ENCODE measurements around the gene DGAT2.

DGAT2 gene

DNA sequence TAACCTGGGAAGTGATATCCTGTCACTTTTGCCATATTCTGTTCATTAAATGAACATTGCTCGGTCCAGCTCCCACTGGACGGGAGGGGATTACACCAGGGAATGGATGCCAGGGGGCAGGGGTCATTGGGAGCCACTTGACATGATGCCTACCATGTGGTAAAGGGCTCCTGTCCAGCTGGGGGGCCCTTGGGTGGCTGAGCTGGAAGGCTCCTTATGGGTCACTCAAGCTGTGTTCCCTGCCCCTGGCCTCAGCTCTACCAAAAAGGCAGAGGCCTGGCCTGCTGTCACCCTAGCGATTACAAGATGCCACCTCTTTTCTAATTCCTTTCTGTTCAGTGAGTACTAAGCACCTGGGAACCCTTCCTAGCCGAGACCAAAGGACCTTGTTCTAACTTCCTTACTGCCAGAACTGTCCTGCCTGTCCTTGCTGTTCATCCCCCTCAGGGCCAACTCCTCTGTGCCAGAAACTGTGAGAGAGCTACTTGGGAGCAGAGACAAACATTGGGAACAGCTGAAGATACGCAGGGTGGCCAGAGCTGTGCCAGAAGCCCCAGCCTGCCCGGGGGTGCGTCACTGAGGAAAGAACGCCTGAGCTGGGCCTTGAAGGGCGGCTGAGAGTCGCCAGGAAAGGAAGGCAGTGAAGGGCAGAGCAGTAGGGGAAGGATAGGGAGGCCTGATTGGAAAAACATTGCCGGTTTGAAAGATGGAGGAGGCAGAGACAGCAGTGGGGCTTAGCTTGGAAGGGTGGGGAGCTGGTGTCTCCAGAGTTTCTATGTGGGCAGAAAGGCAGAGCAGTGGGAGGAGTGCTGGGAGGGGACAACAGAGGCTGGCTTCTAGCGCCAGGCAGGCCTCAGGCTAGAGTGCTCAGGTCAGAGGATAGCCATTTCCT lies 33.7 kb downstream of the DGAT2 start:
- DNase-seq = no peak
- ATAC-seq = no peak

DNA sequence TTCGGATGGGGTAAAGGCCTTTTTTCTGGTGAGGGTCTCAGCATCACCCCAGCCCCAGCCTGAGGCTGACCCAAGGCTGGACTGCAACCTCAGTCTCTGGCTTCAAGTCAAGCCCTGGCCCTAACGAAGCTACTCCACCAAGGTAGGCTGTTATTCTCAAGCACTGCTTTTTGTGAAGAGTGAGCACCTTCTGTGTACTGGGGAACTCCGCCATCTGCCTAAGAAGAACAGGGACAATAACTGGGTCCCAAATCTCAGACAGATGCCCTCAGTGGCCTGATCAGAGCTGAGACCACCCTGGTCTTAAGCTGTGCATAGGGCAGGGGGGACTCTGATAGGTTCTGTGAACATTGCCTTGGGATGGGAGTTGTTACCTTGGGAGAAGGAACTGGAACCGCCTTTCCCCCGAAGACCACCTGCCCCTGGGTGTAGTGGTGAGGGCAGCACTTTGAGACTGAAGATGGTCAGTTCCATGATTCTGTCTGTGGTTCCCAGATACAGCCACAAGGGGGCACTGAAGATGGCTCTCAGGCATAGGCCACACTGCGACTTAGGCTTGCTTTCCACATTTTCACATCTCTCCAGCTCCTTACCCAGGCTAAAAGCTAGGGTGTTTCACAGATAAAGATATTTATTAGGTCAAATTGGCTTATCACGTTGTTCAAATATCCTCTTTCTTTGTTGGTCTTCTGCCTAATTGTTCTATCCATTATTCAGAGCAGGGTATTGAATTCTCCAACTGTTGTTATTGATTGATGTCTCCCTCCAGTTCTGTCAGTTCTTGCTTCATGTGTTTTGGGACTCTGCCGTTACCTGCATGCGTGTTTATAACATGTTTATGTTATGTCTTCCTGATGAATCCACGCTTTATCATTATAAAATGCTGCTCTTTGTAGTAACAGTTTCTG lies 34.6 kb downstream of the DGAT2 start:
- DNase-seq = peak; percentile 78
- ATAC-seq = peak; percentile 86

- ATAC-seq (no peak), DNase-seq (no peak)
Measured at GRCh38 chr11:75809111-75809510, 40.5 kb downstream of the DGAT2 start.

GRCh38 chr11:75809991-75810390 lies 41.4 kb downstream of the DGAT2 start:
- ATAC-seq (no peak), DNase-seq (no peak)

DNA sequence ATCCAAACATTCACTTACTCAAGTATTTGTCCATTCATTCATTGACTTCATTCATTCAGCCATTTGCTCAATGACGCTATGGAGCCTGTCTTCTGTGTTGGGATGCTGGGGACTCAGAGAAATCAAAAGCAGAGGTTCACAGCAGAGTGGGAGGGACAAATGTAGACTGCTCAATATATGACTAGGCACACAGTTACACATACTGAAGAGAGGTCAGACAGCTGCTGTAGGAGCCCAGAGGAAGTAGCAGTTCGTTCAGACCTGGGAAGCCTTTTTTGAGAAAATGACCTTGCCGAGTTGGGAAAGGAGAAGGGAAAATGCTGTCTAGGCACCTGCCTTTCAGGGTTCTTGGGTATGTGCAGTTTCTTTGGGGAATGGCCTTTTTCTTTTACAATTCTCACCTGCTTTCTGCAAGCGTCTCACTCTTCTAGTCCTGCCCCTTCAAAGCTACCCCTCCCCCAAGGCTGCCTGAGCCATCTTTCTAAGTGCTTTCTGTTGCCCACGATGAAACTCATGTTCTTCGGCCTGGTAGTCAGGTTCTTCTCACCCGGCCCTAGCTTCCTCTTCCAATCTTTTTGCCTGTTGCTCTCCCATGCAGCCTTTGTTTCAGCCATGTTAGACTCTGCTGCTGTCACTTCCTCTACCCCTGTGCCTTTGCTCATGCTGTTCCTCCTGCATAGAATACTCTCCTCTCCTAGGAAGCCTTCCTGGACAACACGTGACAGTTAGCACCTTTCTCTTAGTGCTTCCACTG lies 42.2 kb downstream of the DGAT2 start:
- ATAC-seq (no peak), DNase-seq (no peak)

- no peak for ATAC-seq
- no peak for DNase-seq
Measured at GRCh38 chr11:75811485-75811884, 42.9 kb downstream of the DGAT2 start.

- DNase-seq (no peak), ATAC-seq (no peak)
Measured at GRCh38 chr11:75812542-75813040, 44.0 kb downstream of the DGAT2 start.

DNA sequence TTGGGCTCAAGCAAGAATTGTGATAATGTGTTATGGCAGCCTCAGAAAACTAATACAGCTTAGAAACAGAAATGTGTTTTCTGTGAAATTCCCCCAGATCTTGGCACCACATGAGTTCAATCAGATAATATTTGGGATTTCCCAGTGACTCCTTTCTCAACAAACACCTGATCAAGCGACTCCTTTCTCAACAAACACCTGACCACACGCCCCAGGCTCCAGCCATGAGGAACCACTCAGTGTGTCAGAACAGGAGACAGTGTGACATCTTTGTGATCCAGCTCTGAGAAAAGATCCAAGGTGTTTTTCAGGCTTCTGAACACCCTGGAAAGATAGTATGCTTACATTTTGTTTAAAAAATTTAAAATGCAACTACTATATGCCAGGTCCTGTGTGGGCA lies 44.5 kb downstream of the DGAT2 start:
- DNase-seq = no peak
- ATAC-seq = no peak

DNA sequence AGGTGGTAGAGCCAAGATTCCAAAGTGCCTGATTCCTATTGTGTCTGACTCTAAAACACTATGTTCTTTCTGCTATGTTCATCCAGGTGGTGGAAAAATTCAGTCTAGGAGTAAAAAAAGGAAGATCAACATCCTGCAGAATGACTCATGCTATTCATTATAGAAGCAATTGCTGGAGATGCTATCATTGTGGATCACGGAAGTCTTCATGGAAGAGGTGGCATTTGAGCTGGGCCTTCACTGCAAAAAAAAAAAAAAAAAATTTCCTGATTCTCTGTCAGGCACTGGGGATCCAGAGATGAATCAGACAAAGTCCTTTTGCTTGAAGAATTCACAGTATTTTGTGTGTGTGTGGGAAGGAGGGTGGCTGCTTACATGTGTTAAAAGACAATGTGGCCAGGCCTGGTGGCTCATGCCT lies 45.1 kb downstream of the DGAT2 start:
- DNase-seq (no peak), ATAC-seq (no peak)

GRCh38 chr11:75814363-75814676 lies 45.7 kb downstream of the DGAT2 start:
- ATAC-seq = peak; percentile 26
- DNase-seq = no peak

DNA sequence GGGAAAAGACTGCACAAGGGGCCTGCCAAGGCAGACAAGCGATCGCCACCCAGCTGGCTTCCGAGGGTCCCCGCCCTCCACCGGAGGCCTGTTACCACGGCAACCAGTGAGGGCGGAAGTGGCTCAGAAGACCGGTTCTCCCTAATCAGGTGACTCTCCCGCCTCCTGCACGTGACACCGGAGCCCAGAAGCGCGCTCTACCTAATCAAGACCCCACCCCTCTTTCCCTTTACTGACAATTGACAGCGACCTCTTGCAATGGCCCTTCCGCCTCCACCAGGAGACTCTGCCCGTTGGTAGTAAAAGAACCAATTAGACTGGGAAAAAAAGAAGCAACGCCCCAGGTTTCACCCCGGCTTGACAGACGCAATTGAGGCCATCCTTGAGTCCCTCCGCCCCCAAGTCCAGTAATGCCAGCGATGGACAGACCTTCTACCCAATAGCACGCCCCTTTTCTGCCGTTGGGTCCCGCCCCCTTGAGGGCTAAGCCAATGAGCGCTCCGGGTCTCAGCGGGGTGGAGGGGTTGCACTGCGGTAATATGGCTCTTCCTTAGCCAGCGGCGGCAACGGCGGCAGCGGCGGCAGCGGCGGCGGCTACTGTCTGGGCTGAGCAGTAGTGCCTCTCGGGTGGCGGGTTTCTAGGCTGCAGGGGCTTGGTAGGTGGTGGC lies 46.2 kb downstream of the DGAT2 start, which contains the start of gene UVRAG:
UVRAG (plus strand) TSS at position 534 of the 668 bp plus-strand sequence. CDS start 198 bp downstream, outside the sequence.
- DNase-seq (peak; percentile 98), ATAC-seq (peak; percentile 95)

DNA sequence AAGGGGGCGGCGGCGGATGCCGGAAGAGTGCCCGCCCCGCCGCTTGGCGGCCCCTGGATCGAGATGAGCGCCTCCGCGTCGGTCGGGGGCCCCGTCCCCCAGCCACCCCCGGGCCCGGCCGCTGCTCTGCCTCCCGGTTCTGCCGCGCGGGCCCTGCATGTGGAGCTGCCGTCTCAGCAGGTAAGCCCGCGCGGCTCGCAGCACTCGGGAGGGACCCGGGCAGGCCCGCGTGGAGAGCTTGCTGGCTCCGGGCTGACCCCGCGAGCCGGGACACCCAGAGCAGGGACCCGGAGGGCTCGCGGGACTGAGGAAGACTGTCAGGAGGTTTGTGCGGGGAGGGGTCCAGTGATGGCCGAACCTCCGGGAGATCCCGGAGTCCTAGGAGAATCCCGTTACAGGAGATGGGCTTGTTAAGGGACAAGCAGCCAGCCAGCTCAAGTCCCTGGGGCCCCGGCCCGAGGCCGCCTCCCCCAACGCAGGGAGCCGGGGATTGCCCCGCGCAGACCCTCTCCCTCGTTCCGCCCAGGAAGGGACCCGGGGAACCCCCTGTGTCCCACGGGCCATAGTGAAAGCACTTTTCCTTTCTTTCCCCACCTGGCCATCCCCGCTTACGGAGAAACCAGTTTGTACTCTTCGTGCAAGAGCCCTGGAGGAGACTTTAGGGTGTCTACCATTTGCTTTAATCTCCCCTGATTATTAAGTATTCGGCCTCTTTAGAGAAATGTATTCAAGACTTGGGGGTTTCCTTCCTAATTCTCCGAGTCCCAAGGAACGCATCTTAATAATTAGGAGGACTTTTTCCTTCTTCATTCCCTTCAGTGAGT lies 47.0 kb downstream of the DGAT2 start:
- ATAC-seq = peak; percentile 41
- DNase-seq = peak; percentile 60

- DNase-seq (no peak), ATAC-seq (no peak)
Measured at GRCh38 chr11:75816561-75817239, 48.1 kb downstream of the DGAT2 start.

DNA sequence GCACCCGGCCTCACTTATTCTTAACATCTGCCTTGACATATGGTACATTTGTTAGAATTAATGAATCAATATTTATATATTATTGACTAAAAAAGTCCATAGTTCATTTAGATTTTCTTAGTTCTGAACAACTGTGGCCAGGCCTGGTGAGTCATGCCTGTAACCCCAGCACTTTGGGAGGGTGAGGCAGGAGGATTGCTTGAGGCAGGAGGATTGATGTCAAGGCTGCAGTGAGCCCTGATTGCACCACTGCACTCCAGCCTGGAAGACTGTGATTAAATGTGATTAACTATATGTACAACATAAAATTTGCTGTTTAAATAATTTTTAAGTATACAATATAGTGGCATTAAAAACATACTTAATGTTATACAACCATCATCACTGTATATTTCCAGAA lies 52.1 kb downstream of the DGAT2 start:
- DNase-seq = no peak

GRCh38 chr11:75821202-75821601 lies 52.6 kb downstream of the DGAT2 start:
- DNase-seq (no peak), ATAC-seq (no peak)

More for the DNA sequence above, 52.1 kb downstream of the DGAT2 start:
- ATAC-seq = no peak

GRCh38 chr11:75822541-75822940 lies 54.0 kb downstream of the DGAT2 start:
- ATAC-seq = no peak
- no peak for DNase-seq

DNA sequence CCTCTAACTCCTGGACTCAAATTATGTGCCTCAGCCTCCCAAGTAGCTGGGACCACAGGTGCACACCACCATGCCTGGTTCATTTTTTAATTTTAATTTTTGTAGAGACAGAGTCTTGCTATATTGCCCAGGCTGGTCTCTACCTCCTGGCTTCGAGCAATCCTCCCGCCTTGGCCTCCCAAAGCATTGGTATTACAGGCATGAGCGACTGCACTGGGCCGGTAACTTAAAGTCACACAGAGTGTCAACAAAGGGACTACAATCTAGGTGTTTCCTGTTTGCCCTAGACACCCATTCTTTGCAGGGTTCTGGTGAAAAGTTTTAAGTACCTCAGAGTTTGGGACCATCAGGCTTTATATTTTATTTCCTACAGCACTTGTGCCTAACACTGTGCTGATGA lies 54.8 kb downstream of the DGAT2 start:
- ATAC-seq (no peak), DNase-seq (no peak)

GRCh38 chr11:75823946-75824345 lies 55.4 kb downstream of the DGAT2 start:
- DNase-seq (no peak), ATAC-seq (no peak)

DNA sequence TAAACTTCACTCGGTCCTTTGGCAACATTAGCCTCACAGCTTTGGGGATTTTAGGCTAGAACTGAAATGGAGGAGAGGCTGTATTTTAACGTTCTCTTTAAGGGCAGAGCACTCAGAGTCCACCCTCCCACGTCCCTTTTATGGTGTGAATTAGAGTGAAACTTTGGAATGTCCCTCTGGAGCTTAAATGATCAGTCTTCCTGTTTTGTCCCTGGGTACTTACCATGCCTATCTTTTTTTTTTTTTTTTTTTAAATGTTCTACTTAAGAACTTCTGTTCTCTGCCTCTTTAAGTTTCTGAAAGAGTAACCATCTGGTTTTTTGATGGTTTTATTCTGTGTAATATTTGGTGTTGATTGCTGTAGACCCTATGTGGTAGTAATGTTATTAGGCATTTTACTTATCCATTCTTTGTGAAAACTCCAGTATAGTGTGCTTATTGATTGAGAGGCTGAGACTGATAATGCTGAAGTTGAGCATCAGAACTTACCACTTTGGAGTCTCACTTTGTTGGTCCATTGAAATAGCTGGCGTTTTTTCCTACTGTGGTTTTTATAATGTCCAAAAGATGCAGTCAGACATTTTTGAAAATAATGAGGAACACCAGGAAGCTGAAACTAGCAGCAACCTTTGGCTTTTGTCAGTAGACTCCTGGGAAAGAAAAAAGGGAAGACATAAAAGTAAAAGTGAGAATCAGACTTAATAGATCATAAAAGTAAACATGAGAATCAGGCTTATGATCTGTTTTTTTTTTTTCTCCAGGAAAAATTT lies 58.1 kb downstream of the DGAT2 start:
- DNase-seq = no peak
- peak; percentile 39 for ATAC-seq

Data from stimulated activated naive CD8-positive, alpha-beta T cell treated with anti-CD3 and anti-CD28 coated beads, Interleukin-15, Interleukin-2, amounts not matched to agents 100 U/mL and 50 U/mL, for 24 hours (primary cell).